Measurements from ENCODE around the gene GPR15LG. TPM values are rescaled to one million over a fixed set of nuclear protein-coding genes. Genes with fewer than 3 reads are reported as not detected.

The GPR15LG gene
- total RNA-seq, 6 experiments from 2014 or later = not detected

GRCh38 chr10:84181631-84182030 lies 8.0 kb downstream of the GPR15LG start:
- Mint-ChIP-seq H3K36me3 (ENCODE audit: low read depth) (no peaks in the 10 kb centered on the region), H3K27me3 (ENCODE audit: insufficient read depth) (peaks cover 4% of the 10 kb centered on the region; the same call in 1 of the 2 replicates), H3K27ac (no peak overlapping the region), H3K4me3 (no peak overlapping the region), H3K4me1 (ENCODE audit: low read depth) (no peaks in the 10 kb centered on the region), H3K9me3 (no peaks in the 10 kb centered on the region)
- no peak for DNase-seq
- TF ChIP-seq CTCF (IDR thresholded peaks at IDR 0.05) = no peak

- Mint-ChIP-seq H3K36me3 (ENCODE audit: low read depth) (no peaks in the 10 kb centered on the region), H3K9me3 (no peaks in the 10 kb centered on the region), H3K27me3 (ENCODE audit: insufficient read depth) (peaks cover 4% of the 10 kb centered on the region; the same call in 1 of the 2 replicates), H3K4me3 (no peak overlapping the region), H3K27ac (no peak overlapping the region), H3K4me1 (ENCODE audit: low read depth) (no peaks in the 10 kb centered on the region)
- DNase-seq = no peak
- TF ChIP-seq CTCF (IDR thresholded peaks at IDR 0.05) = no peak
Measured at GRCh38 chr10:84184517-84184916, 10.9 kb downstream of the GPR15LG start.

GRCh38 chr10:84185526-84186175 lies 12.1 kb downstream of the GPR15LG start:
- Mint-ChIP-seq H3K4me3 (no peak overlapping the region), H3K36me3 (ENCODE audit: low read depth) (no peaks in the 10 kb centered on the region), H3K4me1 (ENCODE audit: low read depth) (no peaks in the 10 kb centered on the region), H3K9me3 (no peaks in the 10 kb centered on the region), H3K27me3 (ENCODE audit: insufficient read depth) (peaks cover 4% of the 10 kb centered on the region), H3K27ac (no peak overlapping the region)
- no peak for DNase-seq
- no peak for TF ChIP-seq CTCF (IDR thresholded peaks at IDR 0.05)

DNA sequence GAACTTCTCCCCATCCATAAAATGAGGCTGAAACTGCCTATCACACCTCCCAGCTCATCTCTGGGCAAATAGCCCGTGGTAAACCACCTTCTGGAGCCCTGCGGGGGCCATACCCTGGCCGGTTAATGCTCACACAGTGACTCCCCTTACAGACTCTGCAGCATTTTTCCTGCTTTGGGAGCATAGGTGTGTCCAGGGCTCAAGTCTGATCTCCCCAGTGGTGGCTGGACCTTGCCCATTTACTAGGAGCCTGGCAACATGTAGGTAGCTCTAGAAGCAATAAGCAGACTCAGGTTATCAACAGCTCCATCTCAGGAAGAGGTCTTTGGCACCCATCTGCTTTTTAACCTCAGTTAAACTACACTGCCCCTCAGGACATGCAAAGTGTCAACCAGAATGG lies 15.2 kb downstream of the GPR15LG start:
- H3K9me3 Mint-ChIP-seq = no peaks in the 10 kb centered on the region
- H3K27ac Mint-ChIP-seq = no peak overlapping the region
- no peak for TF ChIP-seq CTCF (IDR thresholded peaks at IDR 0.05)
- peaks cover 17% of the 10 kb centered on the region for H3K27me3 Mint-ChIP-seq (ENCODE audit: insufficient read depth)
- H3K4me1 Mint-ChIP-seq (ENCODE audit: low read depth) = no peaks in the 10 kb centered on the region
- no peak for DNase-seq
- no peak overlapping the region for H3K4me3 Mint-ChIP-seq
- no peaks in the 10 kb centered on the region for H3K36me3 Mint-ChIP-seq (ENCODE audit: low read depth)

DNA sequence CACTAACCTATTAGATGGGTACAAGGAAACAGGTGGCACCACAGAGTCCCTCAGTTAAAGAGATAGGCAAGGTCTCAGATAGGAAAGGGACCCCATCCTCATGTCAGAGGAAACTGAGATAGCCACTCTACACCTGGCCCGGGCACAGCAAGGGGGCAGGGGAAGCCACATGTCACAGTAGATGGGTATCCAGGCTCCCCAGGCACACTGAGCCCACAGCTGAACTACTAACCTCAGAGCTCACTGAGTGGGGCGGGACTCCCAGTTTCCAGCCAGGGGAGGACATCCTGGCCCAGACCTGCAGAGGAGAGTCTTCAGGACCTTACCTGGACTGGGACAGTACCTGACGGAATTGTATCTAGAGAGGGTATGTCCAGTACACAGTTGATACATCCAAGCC lies 17.0 kb downstream of the GPR15LG start:
- no peaks in the 10 kb centered on the region for H3K4me1 Mint-ChIP-seq (ENCODE audit: low read depth)
- H3K27me3 Mint-ChIP-seq (ENCODE audit: insufficient read depth) = peaks cover 16% of the 10 kb centered on the region
- TF ChIP-seq CTCF (IDR thresholded peaks at IDR 0.05) = no peak
- H3K27ac Mint-ChIP-seq = no peak overlapping the region
- no peaks in the 10 kb centered on the region for H3K36me3 Mint-ChIP-seq (ENCODE audit: low read depth)
- no peak overlapping the region for H3K4me3 Mint-ChIP-seq
- no peaks in the 10 kb centered on the region for H3K9me3 Mint-ChIP-seq
- no peak for DNase-seq
